ENCODE measurements around the gene ZNF839.

Gene ZNF839

GRCh38 chr14:102320671-102321455 is 1.3 kb downstream of the ZNF839 start:
- H2AK5ac ChIP-seq (ENCODE audit: low read length), result no peak overlapping the region
- H3K9ac ChIP-seq (ENCODE audit: low read length), result peak overlapping the region; percentile 86
- H3K27ac ChIP-seq (ENCODE audit: low read depth, low read length), result no peak overlapping the region
- H3K4me1 ChIP-seq (ENCODE audit: control insufficient read depth, low read depth, low read length), result peaks cover 2% of the 10 kb centered on the region
- DNase-seq, result no peak
- peak overlapping the region; percentile 99 for H3K4me2 ChIP-seq (ENCODE audit: low read length)
- peak overlapping the region; percentile 91 for H3K56ac ChIP-seq (ENCODE audit: low read length)
- H3K4me3 ChIP-seq (ENCODE audit: low read length), result no peak overlapping the region
- peaks cover 2% of the 10 kb centered on the region for H3K79me2 ChIP-seq (ENCODE audit: control insufficient read depth, insufficient read depth, low read length)
- no peaks in the 10 kb centered on the region for H3K27me3 ChIP-seq (ENCODE audit: insufficient read depth, low read length, poor library complexity)
- no peak overlapping the region for H2BK120ac ChIP-seq (ENCODE audit: low read depth, low read length)
- H3K36me3 ChIP-seq (ENCODE audit: control insufficient read depth, insufficient read depth, low read length), result no peaks in the 10 kb centered on the region
- H3K18ac ChIP-seq (ENCODE audit: low read length), result no peak overlapping the region
- H3K23ac ChIP-seq (ENCODE audit: low read length), result no peak overlapping the region
- H4K8ac ChIP-seq (ENCODE audit: low read depth, low read length), result no peak overlapping the region
- peaks cover 7% of the 10 kb centered on the region for H3K79me1 ChIP-seq (ENCODE audit: low read length)
- H2BK5ac ChIP-seq (ENCODE audit: low read length), result no peak overlapping the region
- WGBS (ENCODE audit: extremely low coverage, insufficient coverage, low lambda C conversion rate), result no CpG with 5 or more reads among the region's 17 CpGs
- H2BK15ac ChIP-seq (replicated peaks; ENCODE audit: low read depth), result no peak overlapping the region
- H3K4ac ChIP-seq (ENCODE audit: low read depth, low read length), result no peak overlapping the region
- H4K5ac ChIP-seq (ENCODE audit: low read length), result no peak overlapping the region

- Histone ChIP-seq H3K9ac (ENCODE audit: low read length) (no peak overlapping the region), H2BK120ac (ENCODE audit: low read depth, low read length) (no peak overlapping the region), H3K79me2 (ENCODE audit: control insufficient read depth, insufficient read depth, low read length) (peaks cover 2% of the 10 kb centered on the region), H2BK15ac (replicated peaks; ENCODE audit: low read depth) (no peak overlapping the region), H3K18ac (ENCODE audit: low read length) (no peak overlapping the region), H4K5ac (ENCODE audit: low read length) (no peak overlapping the region), H2BK5ac (ENCODE audit: low read length) (no peak overlapping the region), H3K79me1 (ENCODE audit: low read length) (peaks cover 7% of the 10 kb centered on the region), H3K23ac (ENCODE audit: low read length) (no peak overlapping the region), H3K27me3 (ENCODE audit: insufficient read depth, low read length, poor library complexity) (no peaks in the 10 kb centered on the region), H4K8ac (ENCODE audit: low read depth, low read length) (no peak overlapping the region), H3K36me3 (ENCODE audit: control insufficient read depth, insufficient read depth, low read length) (no peaks in the 10 kb centered on the region), H3K4ac (ENCODE audit: low read depth, low read length) (no peak overlapping the region), H3K4me3 (ENCODE audit: low read length) (no peak overlapping the region), H3K56ac (ENCODE audit: low read length) (no peak overlapping the region), H3K27ac (ENCODE audit: low read depth, low read length) (no peak overlapping the region), H3K4me2 (ENCODE audit: low read length) (no peak overlapping the region), H2AK5ac (ENCODE audit: low read length) (no peak overlapping the region), H3K4me1 (ENCODE audit: control insufficient read depth, low read depth, low read length) (peaks cover 2% of the 10 kb centered on the region)
- WGBS (ENCODE audit: extremely low coverage, insufficient coverage, low lambda C conversion rate), result no CpG with 5 or more reads among the region's 12 CpGs
- no peak for DNase-seq
These were observed 2.2 kb downstream of the ZNF839 start for GRCh38 chr14:102321456-102322422.

DNA sequence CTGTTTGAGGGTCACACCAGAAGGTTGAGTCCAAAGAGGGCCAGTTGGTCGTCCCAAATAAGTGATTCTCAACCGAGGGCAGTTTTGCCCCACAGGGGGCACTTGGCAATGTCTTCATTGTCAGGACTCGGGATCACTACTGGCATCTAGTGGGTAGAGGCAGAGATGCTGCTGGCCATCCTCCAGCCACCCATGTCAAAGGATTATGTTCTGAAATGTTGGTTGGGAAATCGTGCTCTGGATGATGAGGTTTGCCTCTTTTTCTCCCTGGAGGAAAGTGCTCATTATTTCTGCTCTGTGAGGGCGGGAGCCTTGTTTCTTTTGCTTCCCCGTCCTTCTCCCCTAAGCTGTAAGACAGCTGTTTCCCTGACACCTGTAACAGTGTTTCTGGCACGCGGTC is 3.6 kb downstream of the ZNF839 start:
- Histone ChIP-seq H3K4ac (ENCODE audit: low read depth, low read length) (no peak overlapping the region), H3K9ac (ENCODE audit: low read length) (no peak overlapping the region), H3K18ac (ENCODE audit: low read length) (no peak overlapping the region), H4K5ac (ENCODE audit: low read length) (no peak overlapping the region), H3K4me1 (ENCODE audit: control insufficient read depth, low read depth, low read length) (peaks cover 2% of the 10 kb centered on the region), H3K23ac (ENCODE audit: low read length) (no peak overlapping the region), H2AK5ac (ENCODE audit: low read length) (no peak overlapping the region), H3K4me3 (ENCODE audit: low read length) (no peak overlapping the region), H3K4me2 (ENCODE audit: low read length) (no peak overlapping the region), H3K56ac (ENCODE audit: low read length) (no peak overlapping the region), H3K36me3 (ENCODE audit: control insufficient read depth, insufficient read depth, low read length) (no peaks in the 10 kb centered on the region), H3K27me3 (ENCODE audit: insufficient read depth, low read length, poor library complexity) (no peaks in the 10 kb centered on the region), H2BK120ac (ENCODE audit: low read depth, low read length) (no peak overlapping the region), H2BK5ac (ENCODE audit: low read length) (no peak overlapping the region), H3K27ac (ENCODE audit: low read depth, low read length) (no peak overlapping the region), H3K79me2 (ENCODE audit: control insufficient read depth, insufficient read depth, low read length) (peaks cover 2% of the 10 kb centered on the region), H3K79me1 (ENCODE audit: low read length) (peaks cover 7% of the 10 kb centered on the region), H4K8ac (ENCODE audit: low read depth, low read length) (no peak overlapping the region), H2BK15ac (replicated peaks; ENCODE audit: low read depth) (no peak overlapping the region)
- DNase-seq, result peak; percentile 79
- WGBS (ENCODE audit: extremely low coverage, insufficient coverage, low lambda C conversion rate), result no CpG with 5 or more reads among the region's 8 CpGs

DNA sequence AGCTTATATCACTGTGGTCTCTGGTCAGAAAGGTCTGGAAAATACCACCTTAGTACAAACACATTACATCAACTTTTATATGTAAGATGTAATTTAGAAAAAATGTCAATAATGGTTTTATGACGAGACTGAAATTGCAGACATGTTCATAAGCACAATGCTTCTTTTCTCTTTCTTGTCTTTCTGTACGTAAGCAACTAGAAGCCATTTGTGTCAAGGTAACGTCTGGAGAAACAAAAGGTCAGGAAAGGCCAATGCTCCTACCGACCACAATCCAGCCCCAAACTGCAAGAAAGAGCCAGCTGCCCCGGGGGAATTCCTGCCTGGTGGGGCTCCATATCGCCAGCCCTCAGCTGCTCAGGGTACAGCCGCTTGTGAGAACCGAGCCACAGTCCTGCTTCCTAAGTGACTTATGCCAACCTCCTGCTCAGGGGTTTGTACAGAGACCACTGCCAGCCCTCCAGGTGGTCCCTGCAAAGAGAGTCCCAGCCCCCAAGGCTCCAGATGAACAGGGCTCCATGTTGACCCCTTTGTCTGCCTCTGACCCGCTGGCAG is 6.3 kb downstream of the ZNF839 start:
- Histone ChIP-seq H3K79me2 (ENCODE audit: control insufficient read depth, insufficient read depth, low read length) (no peaks in the 10 kb centered on the region), H3K23ac (ENCODE audit: low read length) (no peak overlapping the region), H3K36me3 (ENCODE audit: control insufficient read depth, insufficient read depth, low read length) (no peaks in the 10 kb centered on the region), H2BK5ac (ENCODE audit: low read length) (no peak overlapping the region), H3K9ac (ENCODE audit: low read length) (no peak overlapping the region), H4K8ac (ENCODE audit: low read depth, low read length) (no peak overlapping the region), H3K4me3 (ENCODE audit: low read length) (no peak overlapping the region), H4K5ac (ENCODE audit: low read length) (no peak overlapping the region), H3K79me1 (ENCODE audit: low read length) (no peaks in the 10 kb centered on the region), H2BK120ac (ENCODE audit: low read depth, low read length) (no peak overlapping the region), H3K4me2 (ENCODE audit: low read length) (no peak overlapping the region), H3K18ac (ENCODE audit: low read length) (no peak overlapping the region), H3K27me3 (ENCODE audit: insufficient read depth, low read length, poor library complexity) (no peaks in the 10 kb centered on the region), H3K27ac (ENCODE audit: low read depth, low read length) (no peak overlapping the region), H2BK15ac (replicated peaks; ENCODE audit: low read depth) (no peak overlapping the region), H2AK5ac (ENCODE audit: low read length) (no peak overlapping the region), H3K4ac (ENCODE audit: low read depth, low read length) (no peak overlapping the region), H3K4me1 (ENCODE audit: control insufficient read depth, low read depth, low read length) (no peaks in the 10 kb centered on the region), H3K56ac (ENCODE audit: low read length) (no peak overlapping the region)
- no peak for DNase-seq
- no CpG with 5 or more reads among the region's 9 CpGs for WGBS (ENCODE audit: extremely low coverage, insufficient coverage, low lambda C conversion rate)

DNA sequence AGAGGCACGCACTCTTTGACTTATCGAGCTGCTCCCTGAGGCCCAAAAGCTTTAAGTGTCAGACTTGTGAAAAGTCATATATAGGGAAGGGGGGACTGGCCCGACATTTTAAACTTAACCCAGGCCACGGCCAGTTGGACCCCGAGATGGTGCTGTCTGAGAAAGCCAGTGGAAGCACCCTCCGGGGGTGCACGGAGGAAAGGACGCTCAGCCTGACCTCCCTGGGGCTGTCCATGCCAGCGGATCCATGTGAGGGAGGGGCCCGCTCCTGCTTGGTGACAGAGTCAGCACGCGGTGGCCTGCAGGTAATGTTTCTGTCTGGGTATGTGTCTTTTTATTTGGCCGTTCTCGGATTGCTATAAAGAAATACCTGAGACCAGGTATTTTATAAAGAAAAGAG is 7.0 kb downstream of the ZNF839 start:
- no peaks in the 10 kb centered on the region for H3K36me3 ChIP-seq (ENCODE audit: control insufficient read depth, insufficient read depth, low read length)
- H3K4ac ChIP-seq (ENCODE audit: low read depth, low read length), result no peak overlapping the region
- H3K9ac ChIP-seq (ENCODE audit: low read length), result no peak overlapping the region
- no peak overlapping the region for H3K23ac ChIP-seq (ENCODE audit: low read length)
- no peak overlapping the region for H3K4me3 ChIP-seq (ENCODE audit: low read length)
- no peak overlapping the region for H4K5ac ChIP-seq (ENCODE audit: low read length)
- H2BK5ac ChIP-seq (ENCODE audit: low read length), result no peak overlapping the region
- no peak overlapping the region for H3K4me2 ChIP-seq (ENCODE audit: low read length)
- H4K8ac ChIP-seq (ENCODE audit: low read depth, low read length), result no peak overlapping the region
- no peaks in the 10 kb centered on the region for H3K79me1 ChIP-seq (ENCODE audit: low read length)
- no peak for DNase-seq
- H3K18ac ChIP-seq (ENCODE audit: low read length), result no peak overlapping the region
- H3K27ac ChIP-seq (ENCODE audit: low read depth, low read length), result no peak overlapping the region
- no peaks in the 10 kb centered on the region for H3K79me2 ChIP-seq (ENCODE audit: control insufficient read depth, insufficient read depth, low read length)
- no CpG with 5 or more reads among the region's 14 CpGs for WGBS (ENCODE audit: extremely low coverage, insufficient coverage, low lambda C conversion rate)
- no peaks in the 10 kb centered on the region for H3K4me1 ChIP-seq (ENCODE audit: control insufficient read depth, low read depth, low read length)
- no peaks in the 10 kb centered on the region for H3K27me3 ChIP-seq (ENCODE audit: insufficient read depth, low read length, poor library complexity)
- no peak overlapping the region for H2AK5ac ChIP-seq (ENCODE audit: low read length)
- no peak overlapping the region for H2BK15ac ChIP-seq (replicated peaks; ENCODE audit: low read depth)
- H3K56ac ChIP-seq (ENCODE audit: low read length), result no peak overlapping the region
- no peak overlapping the region for H2BK120ac ChIP-seq (ENCODE audit: low read depth, low read length)
